Measurements from ENCODE around the gene MYO1C.
A peak's percentile ranks its signal among the peaks of the same experiment; 100 is the strongest.
"Not testable (repeated sequence)": the region's sequence is repeated elsewhere in the genome, so short reads cannot be mapped to it uniquely, and the experiment has no call there.

MYO1C gene

GRCh38 chr17:1516388-1517161, 24.1 kb upstream of the MYO1C start, which contains the start of gene INPP5K:
Gene INPP5K (minus strand): TSS chr17:1516612. CDS start chr17:1516499, 113 bp downstream.
- peak within 1 kb of the TSS; percentile 77 for H3K4me3 ChIP-seq (ENCODE audit: low read depth, low read length)
- in situ Hi-C loops (cut with HindIII; ENCODE audit: low sequenced_read_pairs) = no loop called here
- no peak for TF ChIP-seq CTCF (IDR thresholded peaks at IDR 0.05; ENCODE audit: low read depth, low read length, missing control alignments)
- peak; percentile 94 for DNase-seq (ENCODE audit: low read depth)

GRCh38 chr17:1515640-1516387, 23.3 kb upstream of the MYO1C start:
- peak overlapping the region; percentile 77 for H3K4me3 ChIP-seq (ENCODE audit: low read depth, low read length)
- peak; percentile 86 for DNase-seq (ENCODE audit: low read depth)
- in situ Hi-C loops (cut with HindIII; ENCODE audit: low sequenced_read_pairs) = no loop called here
- peak; percentile 71 for TF ChIP-seq CTCF (IDR thresholded peaks at IDR 0.05; ENCODE audit: low read depth, low read length, missing control alignments)

GRCh38 chr17:1512351-1512750, 19.9 kb upstream of the MYO1C start:
- in situ Hi-C loops (cut with HindIII; ENCODE audit: low sequenced_read_pairs) = no loop called here
- TF ChIP-seq CTCF (IDR thresholded peaks at IDR 0.05; ENCODE audit: low read depth, low read length, missing control alignments) = no peak
- H3K4me3 ChIP-seq (ENCODE audit: low read depth, low read length) = no peak overlapping the region
- DNase-seq (ENCODE audit: low read depth) = no peak

GRCh38 chr17:1511756-1512321, 19.4 kb upstream of the MYO1C start:
- in situ Hi-C loops (cut with HindIII; ENCODE audit: low sequenced_read_pairs) = no loop called here
- TF ChIP-seq CTCF (IDR thresholded peaks at IDR 0.05; ENCODE audit: low read depth, low read length, missing control alignments) = no peak
- DNase-seq (ENCODE audit: low read depth) = no peak

GRCh38 chr17:1511290-1511689, 18.8 kb upstream of the MYO1C start:
- no peak for DNase-seq (ENCODE audit: low read depth)
- in situ Hi-C loops (cut with HindIII; ENCODE audit: low sequenced_read_pairs) = no loop called here
- no peak for TF ChIP-seq CTCF (IDR thresholded peaks at IDR 0.05; ENCODE audit: low read depth, low read length, missing control alignments)
- no peak overlapping the region for H3K4me3 ChIP-seq (ENCODE audit: low read depth, low read length)

More at GRCh38 chr17:1511756-1512321, 19.4 kb upstream of the MYO1C start:
- H3K4me3 ChIP-seq (ENCODE audit: low read depth, low read length) = no peak overlapping the region

- in situ Hi-C loops (cut with HindIII; ENCODE audit: low sequenced_read_pairs) = loop anchor here (5.0 kb wide), 2 partner anchors 62 to 132 kb away; no protein-coding TSS in a partner anchor
- no peak overlapping the region for H3K4me3 ChIP-seq (ENCODE audit: low read depth, low read length)
- DNase-seq (ENCODE audit: low read depth) = no peak
- TF ChIP-seq CTCF (IDR thresholded peaks at IDR 0.05; ENCODE audit: low read depth, low read length, missing control alignments) = no peak
These were observed 16.9 kb upstream of the MYO1C start for GRCh38 chr17:1509290-1509881.

- not testable (repeated sequence) for DNase-seq (ENCODE audit: low read depth); H3K4me3 ChIP-seq (ENCODE audit: low read depth, low read length)
- in situ Hi-C loops (cut with HindIII; ENCODE audit: low sequenced_read_pairs) = loop anchor here (5.0 kb wide), 2 partner anchors 61 to 131 kb away; no protein-coding TSS in a partner anchor
These were observed 16.2 kb upstream of the MYO1C start for GRCh38 chr17:1508709-1509108.

Measured in astrocyte of the cerebellum (primary cell).